Keratinocyte (primary cell): ENCODE data around the gene TBKBP1. TPM values are rescaled to one million over a fixed set of nuclear protein-coding genes. Genes with fewer than 3 reads are reported as not detected.

ENCODE experiments used
- DNase-seq: peaks from one replicate; pipeline ENCODE4 v3.0.0-alpha.2; 2011; ENCODE audit warnings: low read depth, missing footprints, low spot score
- FAIRE-seq: peaks from 2 replicates; lab custom pipeline; 2011; peaks lifted over from hg19 to GRCh38; lab: Jason Lieb, UNC
- H2AFZ ChIP-seq: 2 replicates; pipeline ENCODE4 v1.6.0; 2012; ENCODE audit warnings: low read length, control low read depth, inconsistent platforms; ENCODE audit not compliant: control insufficient read depth
- H3K27ac ChIP-seq: 2 replicates; pipeline ENCODE4 v1.5.1; 2011; ENCODE audit warnings: low read length; ENCODE audit not compliant: control insufficient read depth, insufficient read depth
- H3K27me3 ChIP-seq: 3 replicates; pipeline ENCODE4 v1.6.0; 2011; ENCODE audit warnings: low read length; ENCODE audit not compliant: control insufficient read depth, insufficient read depth; ENCODE audit errors: extremely low read depth
- H3K36me3 ChIP-seq, 2 experiments: 2 replicates in 1 of 2; 3 replicates in 1 of 2; pipeline ENCODE4 v1.5.1; 2011; ENCODE audit warnings: low read length in 2 of 2, mild to moderate bottlenecking in 1 of 2; ENCODE audit not compliant: control insufficient read depth in 2 of 2, insufficient read depth in 2 of 2; ENCODE audit errors: extremely low read depth in 1 of 2
- H3K4me1 ChIP-seq: 3 replicates; pipeline ENCODE4 v1.5.1; 2011; ENCODE audit warnings: low read length; ENCODE audit not compliant: control insufficient read depth, insufficient read depth; ENCODE audit errors: extremely low read depth
- H3K4me2 ChIP-seq: 3 replicates; pipeline ENCODE4 v1.6.0; 2011; ENCODE audit warnings: low read depth, low read length; ENCODE audit not compliant: control insufficient read depth, insufficient read depth; ENCODE audit errors: extremely low read depth
- H3K4me3 ChIP-seq, 3 experiments: fragments of 200-600 bp in 1 of 3; sonication (generic) in 1 of 3; 2 replicates in 2 of 3; 3 replicates in 1 of 3; pipeline ENCODE4 v1.5.1; 2011 to 2016; ENCODE audit warnings: low read length in 3 of 3, mild to moderate bottlenecking in 3 of 3, control low read depth in 2 of 3, inconsistent platforms in 1 of 3, low read depth in 1 of 3, mixed read lengths in 1 of 3, mixed run types in 1 of 3, moderate library complexity in 1 of 3; ENCODE audit not compliant: control insufficient read depth in 2 of 3, insufficient read depth in 2 of 3; ENCODE audit errors: extremely low read depth in 1 of 3
- H3K79me2 ChIP-seq: 2 replicates; pipeline ENCODE4 v1.6.0; 2012; ENCODE audit warnings: low read length; ENCODE audit not compliant: control insufficient read depth, insufficient read depth
- H3K9ac ChIP-seq: 3 replicates; pipeline ENCODE4 v1.6.0; 2011; ENCODE audit warnings: low read length; ENCODE audit not compliant: control insufficient read depth, insufficient read depth; ENCODE audit errors: extremely low read depth
- H3K9me1 ChIP-seq: 3 replicates; pipeline ENCODE4 v1.6.0; 2011; ENCODE audit warnings: low read length; ENCODE audit not compliant: control insufficient read depth, insufficient read depth; ENCODE audit errors: extremely low read depth
- H3K9me3 ChIP-seq: 2 replicates; pipeline ENCODE4 v1.5.1; 2012; ENCODE audit warnings: low read depth, low read length; ENCODE audit not compliant: control insufficient read depth
- H4K20me1 ChIP-seq: 3 replicates; pipeline ENCODE4 v1.6.0; 2011; ENCODE audit warnings: low read length; ENCODE audit not compliant: control insufficient read depth, insufficient read depth; ENCODE audit errors: extremely low read depth
- CTCF ChIP-seq, 3 experiments: IDR thresholded peaks in 1 of 3; conservative IDR thresholded peaks in 1 of 3; optimal IDR thresholded peaks in 1 of 3; 2 replicates in 2 of 3; 3 replicates in 1 of 3; pipeline versions ENCODE3 to v1.5.1; 2011; ENCODE audit warnings: low read length in 3 of 3, mild to moderate bottlenecking in 3 of 3, moderate library complexity in 2 of 3, control low read depth in 1 of 3, inconsistent platforms in 1 of 3; ENCODE audit not compliant: insufficient read depth in 2 of 3; ENCODE audit errors: extremely low read depth in 1 of 3
- EZH2 ChIP-seq: IDR thresholded peaks from one replicate; pipeline ENCODE4 v1.6.1; 2012; ENCODE audit warnings: inconsistent platforms, mild to moderate bottlenecking, low read length, moderate library complexity
- dilution Hi-C: fragments of 300-500 bp; cut with MboI; formaldehyde crosslinking; loops from one replicate; pipeline ENCODE4 v1.7.0; 2020; ENCODE audit warnings: low sequenced_read_pairs; ENCODE audit not compliant: extremely low pct_ligation_motif_present
- polyA plus RNA-seq, 5 experiments: library from polyadenylated mRNA; depleted of rRNA in 3 of 5; stranded (reverse) in 3 of 5; stranded (forward) in 1 of 5; unstranded in 1 of 5; fragments of >200 nt; gene quantifications; 1 replicate in 1 of 5; 2 replicates in 3 of 5; 3 replicates in 1 of 5; pipeline versions ENCODE4 v1.2.1 to v1.2.3, GENCODE V29; 2011 to 2012; ENCODE audit warnings: missing spikeins in 2 of 5, low read depth in 1 of 5, low replicate concordance in 1 of 5

Gene TBKBP1
- polyA plus RNA-seq, 1 donor (not counting 4 experiments of a cell fraction or from before 2014, with no cell fraction given) = 4.3 TPM

GRCh38 chr17:47703191-47703591 lies 9.2 kb downstream of the TBKBP1 start:
- peaks cover 3% of the 10 kb centered on the region for H4K20me1 ChIP-seq
- H3K36me3 ChIP-seq = peaks cover 0 to 5% of the 10 kb centered on the region in 2 experiments
- no peaks in the 10 kb centered on the region for H3K9me3 ChIP-seq
- H2AFZ ChIP-seq = no peak overlapping the region
- FAIRE-seq (no peak), DNase-seq (no peak)
- no peak overlapping the region for H3K27ac ChIP-seq
- H3K9me1 ChIP-seq = no peaks in the 10 kb centered on the region
- TF ChIP-seq EZH2 = no peak
- TF ChIP-seq CTCF (optimal IDR thresholded peaks at IDR 0.05 in 1 of 3, IDR thresholded peaks at IDR 0.05 in 1 of 3, conservative IDR thresholded peaks at IDR 0.05 in 1 of 3; ENCODE audit: extremely low read depth in 1 of 3, insufficient read depth in 2 of 3, low read length in 3 of 3) = no peak
- no peak overlapping the region for H3K9ac ChIP-seq
- H3K4me1 ChIP-seq = no peaks in the 10 kb centered on the region
- no peaks in the 10 kb centered on the region for H3K27me3 ChIP-seq
- dilution Hi-C loops = no loop called here
- H3K4me2 ChIP-seq = no peak overlapping the region
- H3K79me2 ChIP-seq = no peaks in the 10 kb centered on the region
- H3K4me3 ChIP-seq = no peak overlapping the region

- no peaks in the 10 kb centered on the region for H3K79me2 ChIP-seq
- no peak for FAIRE-seq
- H3K4me3 ChIP-seq = no peak overlapping the region
- no peaks in the 10 kb centered on the region for H3K9me1 ChIP-seq
- no peaks in the 10 kb centered on the region for H3K4me1 ChIP-seq
- dilution Hi-C loops = no loop called here
- no peak overlapping the region for H2AFZ ChIP-seq
- peaks cover 3% of the 10 kb centered on the region for H4K20me1 ChIP-seq
- no peaks in the 10 kb centered on the region for H3K9me3 ChIP-seq
- no peaks in the 10 kb centered on the region for H3K27me3 ChIP-seq
- TF ChIP-seq EZH2 (no peak), CTCF (optimal IDR thresholded peaks at IDR 0.05 in 1 of 3, IDR thresholded peaks at IDR 0.05 in 1 of 3, conservative IDR thresholded peaks at IDR 0.05 in 1 of 3; ENCODE audit: extremely low read depth in 1 of 3, insufficient read depth in 2 of 3, low read length in 3 of 3) (no peak)
- no peak for DNase-seq
- H3K27ac ChIP-seq = no peak overlapping the region
- no peak overlapping the region for H3K4me2 ChIP-seq
- H3K9ac ChIP-seq = no peak overlapping the region
- peaks cover 0 to 5% of the 10 kb centered on the region in 2 experiments for H3K36me3 ChIP-seq
Measured at GRCh38 chr17:47703671-47704070, 9.7 kb downstream of the TBKBP1 start.
